GM21526 (cell line): ENCODE results near the gene CDX2.

Experiments
- ATAC-seq: cut with Tn5 transposase; IDR thresholded peaks from one replicate; pipeline ENCODE4 v1.9.1; 2021; ENCODE audit warnings: moderate library complexity; ENCODE audit not compliant: unreplicated experiment, low FRiP score

CDX2 gene

DNA sequence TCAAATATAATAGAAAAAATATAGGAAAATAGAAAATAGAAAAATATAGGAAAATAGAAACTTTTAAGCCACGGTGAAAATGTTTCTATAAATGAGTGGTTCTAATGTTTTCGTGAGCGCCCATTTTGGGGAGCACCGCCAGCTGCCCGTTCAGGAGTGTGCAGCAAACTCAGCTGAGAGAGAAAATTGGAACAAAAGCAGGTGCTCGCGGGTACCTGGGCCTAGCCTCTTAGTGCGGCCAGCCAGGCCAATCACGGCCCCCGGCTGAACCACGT, 49.5 kb downstream of the CDX2 start:
- no peak for ATAC-seq

DNA sequence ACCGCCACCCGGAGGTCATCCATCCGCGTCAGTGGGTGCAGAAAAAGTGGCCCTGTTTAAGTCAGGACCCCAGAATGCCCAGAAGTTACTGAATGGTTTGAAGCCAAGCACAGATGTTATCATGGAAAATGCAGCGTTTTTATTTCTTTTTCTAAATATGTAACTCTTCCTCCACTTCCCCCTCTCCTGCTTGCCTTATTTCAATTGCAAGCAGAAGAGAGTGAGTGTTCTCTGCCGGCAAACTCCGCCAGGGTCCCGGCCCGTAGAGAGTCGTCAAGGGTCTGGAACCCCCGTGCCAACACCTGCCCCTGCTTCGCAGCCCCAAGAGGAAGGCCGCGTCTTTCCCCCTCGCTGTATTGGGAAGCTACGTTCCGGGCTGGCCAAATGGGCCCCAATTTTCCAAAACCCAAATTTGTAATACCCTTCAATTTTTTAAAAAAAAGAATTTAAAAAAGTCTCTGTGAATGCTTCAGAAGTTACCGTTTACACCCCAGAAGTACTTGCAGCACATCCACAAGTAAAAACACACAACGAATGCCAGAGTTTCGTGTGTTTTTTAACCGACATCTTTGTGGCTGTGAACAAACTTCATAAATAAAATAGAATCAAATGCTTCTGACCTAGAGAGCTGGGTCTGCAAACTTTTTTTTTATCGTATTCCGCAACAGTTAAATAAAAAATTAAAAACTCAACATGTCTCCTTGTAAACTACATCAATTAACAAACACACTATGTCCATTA, 50.0 kb downstream of the CDX2 start:
- ATAC-seq = no peak

DNA sequence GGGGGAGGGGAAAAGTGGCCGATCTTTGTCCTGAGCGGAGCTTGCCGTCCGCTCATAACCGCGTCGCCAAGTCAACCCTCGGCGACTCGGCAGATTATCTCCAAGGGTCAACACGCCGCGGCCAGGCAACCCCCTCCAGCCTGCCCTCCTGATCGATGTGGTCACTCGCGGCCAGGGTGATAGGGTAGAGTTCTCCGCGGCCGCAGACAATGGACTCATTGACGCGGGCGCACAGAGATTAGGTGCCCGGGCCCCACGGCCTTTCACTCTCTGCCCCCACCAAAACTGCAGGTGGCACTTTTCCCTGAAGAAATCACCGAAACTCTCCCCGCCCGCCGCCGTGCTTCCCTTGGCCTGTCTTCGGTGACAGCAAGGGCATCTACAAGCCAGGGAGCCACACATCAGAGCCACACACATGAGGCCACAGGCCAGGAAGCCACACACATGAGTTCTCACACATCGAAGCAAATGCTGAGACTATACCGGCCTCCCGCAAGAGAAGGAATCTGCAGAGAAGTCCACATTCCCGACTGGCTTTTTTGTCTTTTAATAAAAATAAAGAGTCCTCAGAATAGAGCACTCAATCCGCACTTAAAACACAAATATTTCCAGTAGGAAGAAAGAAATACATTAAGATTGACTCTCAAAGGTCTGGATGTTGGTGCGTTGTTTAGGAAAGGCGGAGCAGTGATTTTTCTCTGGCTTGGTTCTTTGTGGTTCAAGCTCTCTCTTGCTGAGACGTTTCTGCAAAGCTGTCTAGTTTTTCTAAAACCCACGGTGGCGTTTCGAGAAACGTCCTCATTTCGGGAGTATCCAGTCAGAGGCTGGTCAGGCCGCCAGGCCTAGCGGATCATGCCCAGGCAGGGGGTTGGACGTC, 50.8 kb downstream of the CDX2 start:
- ATAC-seq = no peak

DNA sequence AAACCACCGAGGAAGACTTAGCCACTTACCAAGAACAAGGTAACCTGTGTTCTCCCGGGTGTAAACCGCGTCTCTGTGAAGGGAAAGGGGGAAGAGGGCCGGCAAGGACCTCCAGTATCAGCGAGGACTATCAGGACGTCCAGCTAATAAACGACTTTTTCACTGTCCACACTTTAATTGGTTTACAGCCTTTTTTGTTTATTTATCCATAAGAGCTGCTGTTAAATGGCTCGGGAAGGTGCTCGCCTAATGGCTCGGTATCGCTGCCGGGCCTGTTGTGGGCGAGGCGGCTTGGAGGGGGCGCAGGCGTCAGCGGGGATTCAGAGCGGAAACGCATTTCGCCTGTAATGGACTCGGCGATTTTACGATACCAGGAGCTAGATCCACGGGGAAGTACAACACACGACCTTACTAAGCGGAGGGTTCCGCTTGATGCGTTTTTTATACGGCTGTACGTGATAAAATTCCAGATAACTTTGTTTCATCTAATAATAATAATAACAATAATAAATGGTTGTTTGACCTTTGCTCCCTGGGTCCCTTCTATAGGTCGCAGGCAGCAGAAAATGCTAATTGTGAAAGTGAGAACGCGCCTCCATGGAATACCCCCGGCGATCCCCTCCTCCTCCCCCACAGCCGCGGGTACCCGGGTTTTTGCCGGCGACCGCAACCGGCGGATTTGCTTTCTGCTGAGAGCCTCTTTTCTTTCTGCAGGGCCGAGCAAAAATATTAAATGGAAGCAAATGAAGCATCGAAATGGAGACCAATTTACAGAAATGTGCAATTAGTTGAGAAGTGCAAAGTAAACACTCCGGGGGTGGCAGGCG, 51.8 kb downstream of the CDX2 start:
- ATAC-seq = no peak

DNA sequence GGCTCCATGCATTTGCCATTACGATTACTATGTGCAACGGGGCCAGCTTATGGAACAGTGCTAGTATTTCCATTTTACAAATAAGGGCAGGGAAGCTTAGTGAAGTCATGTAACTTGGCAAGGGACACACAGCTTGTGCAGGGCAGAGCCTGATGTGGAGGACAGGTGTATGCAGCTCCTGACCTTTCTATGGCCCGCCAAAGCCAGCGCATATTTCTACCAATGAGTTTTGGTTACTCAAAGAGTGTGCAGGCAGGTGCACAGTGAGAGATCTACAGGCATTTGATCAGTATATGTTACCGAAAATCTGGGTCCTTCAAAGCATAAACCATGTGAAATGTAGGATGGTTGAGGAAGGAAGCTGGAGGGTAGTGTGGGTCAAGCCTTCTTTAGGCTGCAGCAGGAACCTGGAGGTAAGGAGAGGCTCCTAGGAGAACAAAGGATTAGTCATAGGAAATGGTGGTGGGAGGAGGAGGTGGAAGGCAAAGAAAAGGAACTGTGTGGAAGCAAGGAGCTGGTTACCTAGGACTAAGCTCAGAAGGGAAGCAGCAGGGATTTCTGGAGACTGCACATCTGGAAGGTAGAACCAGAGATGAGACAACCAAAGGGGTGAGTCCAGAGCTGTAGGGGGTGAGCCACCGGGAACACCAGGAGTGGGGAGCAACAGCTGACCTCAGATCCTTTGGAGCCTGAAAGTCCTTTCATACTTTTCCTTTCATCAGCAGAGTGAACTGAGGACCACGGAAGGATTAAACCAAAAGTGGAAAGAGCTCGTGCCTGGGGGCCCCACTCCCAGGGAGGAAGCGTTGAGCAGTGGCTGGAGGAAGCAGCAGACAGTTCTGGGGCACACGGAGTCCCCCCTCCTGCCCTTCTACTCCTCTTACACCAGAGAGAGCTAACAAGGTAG, 53.6 kb downstream of the CDX2 start:
- ATAC-seq = no peak

DNA sequence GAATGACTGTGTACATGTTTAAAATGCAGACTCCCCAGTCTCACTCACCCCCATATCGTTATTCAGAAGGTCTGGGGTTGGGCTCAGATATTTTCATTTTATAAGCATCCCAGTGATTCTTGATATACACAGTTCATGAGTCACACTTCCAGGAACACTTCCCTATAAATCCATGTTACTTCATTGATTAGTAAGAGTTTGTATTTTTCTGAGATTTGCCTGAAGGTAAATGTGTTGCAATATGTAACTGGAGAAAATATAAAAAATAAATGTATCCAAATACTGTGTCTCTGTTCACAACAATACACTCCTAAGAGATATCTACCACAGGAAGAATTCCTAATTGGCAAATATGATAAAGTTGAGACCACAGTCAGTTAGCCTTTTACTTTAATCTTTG, 56.0 kb downstream of the CDX2 start:
- no peak for ATAC-seq

DNA sequence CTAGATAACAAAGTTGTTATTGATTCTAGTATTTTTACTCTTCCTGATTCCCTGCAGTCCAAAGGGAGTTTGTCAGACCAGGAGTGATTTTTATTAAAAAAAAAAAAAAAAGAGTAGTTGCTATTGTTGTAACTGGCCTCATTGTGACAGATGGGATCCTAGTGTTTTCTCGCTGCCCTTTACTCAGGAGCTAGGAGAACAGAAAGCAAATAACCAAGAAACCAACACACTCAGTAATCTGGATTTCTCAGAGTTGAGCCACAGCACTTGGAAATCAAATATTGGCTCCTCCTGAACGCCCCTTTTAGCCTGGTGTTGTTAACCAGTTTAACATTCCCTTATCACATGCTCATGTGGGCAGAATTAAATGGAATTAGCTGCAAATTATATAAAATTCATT, 57.6 kb downstream of the CDX2 start:
- ATAC-seq = no peak
